Fibroblast of lung (primary cell): Measurements from ENCODE around the gene CETN2. TPM values are rescaled to one million over a fixed set of nuclear protein-coding genes. Genes with fewer than 3 reads are reported as not detected.
A peak's percentile ranks its signal among the peaks of the same experiment; 100 is the strongest.

Source experiments
- DNase-seq, 2 donors: peaks; one replicate each; pipeline versions ENCODE4 v3.0.0 to v3.0.0-alpha.2; 2010; ENCODE audit warnings: low read depth in 2 of 2
- H2AFZ ChIP-seq: 2 replicates; pipeline ENCODE4 v1.5.1; 2012; ENCODE audit warnings: low read length, control low read depth, inconsistent platforms
- H3K27ac ChIP-seq: 2 replicates; pipeline ENCODE4 v1.5.1; 2011; ENCODE audit warnings: low read length, control low read depth; ENCODE audit not compliant: insufficient read depth
- H3K27me3 ChIP-seq: 2 replicates; pipeline ENCODE4 v1.5.1; 2011; ENCODE audit warnings: mild to moderate bottlenecking, low read length; ENCODE audit not compliant: control insufficient read depth, insufficient read depth
- H3K36me3 ChIP-seq: 2 replicates; pipeline ENCODE4 v1.5.1; 2011; ENCODE audit warnings: low read length; ENCODE audit not compliant: control insufficient read depth, insufficient read depth
- H3K4me1 ChIP-seq: 2 replicates; pipeline ENCODE4 v1.5.1; 2011; ENCODE audit warnings: low read length; ENCODE audit not compliant: control insufficient read depth, insufficient read depth; ENCODE audit errors: extremely low read depth
- H3K4me2 ChIP-seq: 2 replicates; pipeline ENCODE4 v1.5.1; 2011; ENCODE audit warnings: low read length, control low read depth; ENCODE audit not compliant: insufficient read depth; ENCODE audit errors: extremely low read depth
- H3K4me3 ChIP-seq, 4 experiments: fragments of 200-600 bp in 1 of 4; sonication (generic) in 1 of 4; replicated peaks in 1 of 4; 2 replicates each; pipeline ENCODE4 v1.5.1; 2011 to 2016; ENCODE audit warnings: low read length in 4 of 4, low read depth in 3 of 4, mild to moderate bottlenecking in 3 of 4, control low read depth in 2 of 4, inconsistent platforms in 1 of 4, mixed read lengths in 1 of 4; ENCODE audit not compliant: insufficient read depth in 1 of 4; ENCODE audit errors: control extremely low read depth in 1 of 4
- H3K79me2 ChIP-seq: 2 replicates; pipeline ENCODE4 v1.5.1; 2012; ENCODE audit warnings: mild to moderate bottlenecking, low read length, inconsistent platforms; ENCODE audit not compliant: control insufficient read depth, insufficient read depth
- H3K9ac ChIP-seq: 2 replicates; pipeline ENCODE4 v1.5.1; 2011; ENCODE audit warnings: mild to moderate bottlenecking, low read length, control low read depth; ENCODE audit not compliant: insufficient read depth
- H3K9me3 ChIP-seq: 2 replicates; pipeline ENCODE4 v1.5.1; 2012; ENCODE audit warnings: low read depth, low read length; ENCODE audit not compliant: control insufficient read depth, insufficient read depth
- H4K20me1 ChIP-seq: 2 replicates; pipeline ENCODE4 v1.5.1; 2011; ENCODE audit warnings: low read length; ENCODE audit not compliant: control insufficient read depth, insufficient read depth; ENCODE audit errors: extremely low read depth
- EZH2 ChIP-seq: IDR thresholded peaks from 2 replicates; pipeline ENCODE4 v1.5.1; 2012; ENCODE audit warnings: low read length, control low read depth, mild to moderate bottlenecking; ENCODE audit errors: missing control alignments
- polyA plus RNA-seq, 2 donors: library from polyadenylated mRNA; depleted of rRNA in 1 of 2; stranded (reverse) in 1 of 2; unstranded in 1 of 2; fragments of >200 nt; gene quantifications; 2 replicates each; pipeline ENCODE4 v1.2.1, GENCODE V29; 2011 to 2012; ENCODE audit warnings: missing spikeins in 1 of 2
- total RNA-seq: library from RNA; depleted of rRNA; stranded (reverse); fragments of >200 nt; gene quantifications from 2 replicates; pipeline ENCODE4 v1.2.1, GENCODE V29; 2014
- TF ChIP-seq, protein P1 (sequence below), 2 donors: IDR thresholded peaks in 1 of 2; conservative IDR thresholded peaks in 1 of 2; 1 replicate in 1 of 2; 2 replicates in 1 of 2; pipeline ENCODE4 v1.5.1; 2011 to 2012; ENCODE audit warnings: low read length in 2 of 2, control low read depth in 1 of 2, inconsistent platforms in 1 of 2, low read depth in 1 of 2, mild to moderate bottlenecking in 1 of 2

CETN2 gene
- total and polyA plus RNA-seq, 2 donors (not counting 1 experiment from before 2014, with no cell fraction given) = 40.8 to 79.7 TPM

DNA sequence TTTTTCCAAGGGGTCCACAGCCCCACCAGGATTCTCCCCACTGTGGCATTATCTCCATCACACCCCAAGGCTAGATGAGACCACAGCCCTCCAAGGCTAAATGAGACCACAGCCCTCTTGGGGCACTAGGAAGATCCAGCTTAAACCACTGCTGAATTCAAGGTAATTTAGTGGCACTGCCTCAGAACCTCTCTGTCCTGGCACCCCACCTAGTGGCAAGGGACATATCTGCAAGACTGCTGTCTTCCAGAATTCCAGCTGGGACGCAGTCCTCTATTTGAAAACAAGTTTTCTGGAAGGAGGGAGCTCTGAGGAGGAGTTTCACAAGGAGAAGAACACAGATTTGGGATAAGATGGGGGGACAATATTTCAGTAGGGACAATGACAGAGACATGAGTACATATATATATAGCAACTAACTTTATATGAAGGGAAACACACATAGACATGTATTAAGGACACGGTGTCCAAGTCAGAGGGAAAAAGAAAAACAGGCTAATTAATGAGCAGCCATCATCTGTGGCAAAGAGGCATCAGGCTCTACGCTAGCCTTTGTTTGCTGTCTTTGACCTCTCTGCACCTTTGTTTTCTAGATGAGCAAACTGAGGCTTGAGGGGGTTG, 9.3 kb downstream of the CETN2 start:
- Histone ChIP-seq H3K79me2 (no peaks in the 10 kb centered on the region), H3K9me3 (no peaks in the 10 kb centered on the region), H2AFZ (no peak overlapping the region), H3K9ac (no peak overlapping the region), H3K4me1 (no peaks in the 10 kb centered on the region), H4K20me1 (no peaks in the 10 kb centered on the region), H3K4me2 (no peak overlapping the region), H3K27ac (no peak overlapping the region), H3K27me3 (no peaks in the 10 kb centered on the region), H3K4me3 (no peak overlapping the region), H3K36me3 (no peaks in the 10 kb centered on the region)
- DNase-seq = peak; percentile 11 to 25
- TF ChIP-seq, protein P1, sequence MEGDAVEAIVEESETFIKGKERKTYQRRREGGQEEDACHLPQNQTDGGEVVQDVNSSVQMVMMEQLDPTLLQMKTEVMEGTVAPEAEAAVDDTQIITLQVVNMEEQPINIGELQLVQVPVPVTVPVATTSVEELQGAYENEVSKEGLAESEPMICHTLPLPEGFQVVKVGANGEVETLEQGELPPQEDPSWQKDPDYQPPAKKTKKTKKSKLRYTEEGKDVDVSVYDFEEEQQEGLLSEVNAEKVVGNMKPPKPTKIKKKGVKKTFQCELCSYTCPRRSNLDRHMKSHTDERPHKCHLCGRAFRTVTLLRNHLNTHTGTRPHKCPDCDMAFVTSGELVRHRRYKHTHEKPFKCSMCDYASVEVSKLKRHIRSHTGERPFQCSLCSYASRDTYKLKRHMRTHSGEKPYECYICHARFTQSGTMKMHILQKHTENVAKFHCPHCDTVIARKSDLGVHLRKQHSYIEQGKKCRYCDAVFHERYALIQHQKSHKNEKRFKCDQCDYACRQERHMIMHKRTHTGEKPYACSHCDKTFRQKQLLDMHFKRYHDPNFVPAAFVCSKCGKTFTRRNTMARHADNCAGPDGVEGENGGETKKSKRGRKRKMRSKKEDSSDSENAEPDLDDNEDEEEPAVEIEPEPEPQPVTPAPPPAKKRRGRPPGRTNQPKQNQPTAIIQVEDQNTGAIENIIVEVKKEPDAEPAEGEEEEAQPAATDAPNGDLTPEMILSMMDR (conservative IDR thresholded peaks at IDR 0.05 in 1 of 2, IDR thresholded peaks at IDR 0.05 in 1 of 2; ENCODE audit: low read depth in 1 of 2, low read length in 2 of 2) = peak; percentile 35 to 52
- no peak for TF ChIP-seq EZH2

DNA sequence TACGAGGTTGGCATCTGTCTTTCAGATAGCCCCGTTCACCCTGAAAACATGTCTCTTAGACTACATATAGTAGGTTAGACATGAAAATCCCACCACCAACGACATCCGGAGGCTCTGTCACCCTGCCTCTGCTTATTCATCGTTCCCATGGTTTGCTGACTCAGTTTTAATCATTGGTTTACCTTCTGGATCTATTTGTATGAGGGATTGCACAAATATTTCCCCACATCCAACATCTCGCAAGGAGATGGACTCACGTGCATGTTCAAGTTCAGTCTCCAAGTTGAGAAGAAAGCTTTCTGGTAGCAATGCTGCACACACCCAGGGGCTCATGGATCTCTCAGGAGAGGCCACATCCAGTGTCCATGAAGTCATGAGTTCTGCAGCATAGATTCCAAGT, 10.8 kb downstream of the CETN2 start:
- H2AFZ ChIP-seq = no peak overlapping the region
- no peaks in the 10 kb centered on the region for H3K27me3 ChIP-seq
- no peak for TF ChIP-seq EZH2
- TF ChIP-seq, protein P1 (conservative IDR thresholded peaks at IDR 0.05 in 1 of 2, IDR thresholded peaks at IDR 0.05 in 1 of 2; ENCODE audit: low read depth in 1 of 2, low read length in 2 of 2) = no peak
- H3K9me3 ChIP-seq = no peaks in the 10 kb centered on the region
- peak; percentile 32 to 38 for DNase-seq
- H3K4me2 ChIP-seq = peak overlapping the region; percentile 5
- no peaks in the 10 kb centered on the region for H3K4me1 ChIP-seq
- H3K36me3 ChIP-seq = no peaks in the 10 kb centered on the region
- no peak overlapping the region for H3K4me3 ChIP-seq
- H3K79me2 ChIP-seq = no peaks in the 10 kb centered on the region
- peak overlapping the region; percentile 16 for H3K27ac ChIP-seq
- no peaks in the 10 kb centered on the region for H4K20me1 ChIP-seq
- H3K9ac ChIP-seq = no peak overlapping the region

DNA sequence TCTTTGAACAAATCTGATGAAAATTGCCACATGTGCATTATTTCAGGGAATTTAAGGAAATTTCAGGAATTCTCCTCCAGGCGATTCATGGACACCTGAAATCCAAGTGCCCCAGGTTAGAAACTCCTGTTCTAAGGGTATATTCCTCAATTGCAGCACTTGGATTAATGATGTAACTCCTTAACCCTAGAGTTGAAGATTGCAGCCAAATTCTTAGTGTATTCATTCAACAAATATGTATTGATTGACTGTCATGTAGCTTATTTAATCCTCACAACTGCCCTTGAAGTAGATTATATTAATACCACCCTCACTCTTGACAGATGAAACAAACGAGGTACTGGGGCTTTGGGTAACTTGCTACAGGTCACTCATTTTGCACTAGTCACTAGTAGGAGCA, 11.3 kb downstream of the CETN2 start:
- Histone ChIP-seq H3K79me2 (no peaks in the 10 kb centered on the region), H3K9me3 (no peaks in the 10 kb centered on the region), H3K27me3 (no peaks in the 10 kb centered on the region), H3K4me1 (no peaks in the 10 kb centered on the region), H3K4me2 (peak overlapping the region; percentile 5), H2AFZ (no peak overlapping the region), H3K4me3 (no peak overlapping the region), H3K27ac (peak overlapping the region; percentile 16), H3K36me3 (no peaks in the 10 kb centered on the region), H3K9ac (no peak overlapping the region), H4K20me1 (no peaks in the 10 kb centered on the region)
- TF ChIP-seq EZH2 = no peak
- TF ChIP-seq, protein P1 (conservative IDR thresholded peaks at IDR 0.05 in 1 of 2, IDR thresholded peaks at IDR 0.05 in 1 of 2; ENCODE audit: low read depth in 1 of 2, low read length in 2 of 2) = no peak
- DNase-seq = peak in 1 of 2 donors; percentile 24
